SK-N-MC (cell line): Measurements from ENCODE around the gene PIK3C2G.

Experiments used
- EZH2 ChIP-seq: fragments of 200-600 bp; sonication (generic); IDR thresholded peaks from one replicate; pipeline ENCODE4 v1.6.1; 2017; ENCODE audit warnings: antibody characterized with exemption
- POLR2AphosphoS5 ChIP-seq: IDR thresholded peaks from 2 replicates; pipeline ENCODE4 v1.6.1; 2012; ENCODE audit warnings: mild to moderate bottlenecking, low read depth, low read length, borderline replicate concordance

DNA sequence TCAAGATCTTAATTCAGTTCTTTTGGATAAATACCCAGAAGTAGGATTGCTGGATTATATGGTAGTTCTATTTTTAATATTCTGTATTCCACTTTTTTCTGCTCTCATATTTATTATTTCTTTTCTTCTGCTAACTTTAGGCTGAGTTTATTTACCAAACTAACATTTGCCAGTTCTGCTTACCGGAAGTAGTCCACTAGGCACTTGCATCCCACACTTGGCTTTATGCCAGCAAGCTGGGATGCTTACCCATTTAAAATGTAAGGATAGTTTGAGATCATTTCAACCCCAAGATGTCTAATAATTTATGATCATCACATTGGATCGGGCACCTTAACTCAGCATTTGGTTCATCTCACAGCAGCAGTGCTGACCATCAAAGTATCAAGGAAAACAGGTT is 96.8 kb downstream of the PIK3C2G start:
- TF ChIP-seq POLR2AphosphoS5 (no peak), EZH2 (no peak)
